Measurements from ENCODE around the gene CANT1. TPM values are rescaled to one million over a fixed set of nuclear protein-coding genes. Genes with fewer than 3 reads are reported as not detected.

The CANT1 gene
- total RNA-seq, 4 donors from 2014 or later: 17.5 to 38.3 (median 26.6) TPM

DNA sequence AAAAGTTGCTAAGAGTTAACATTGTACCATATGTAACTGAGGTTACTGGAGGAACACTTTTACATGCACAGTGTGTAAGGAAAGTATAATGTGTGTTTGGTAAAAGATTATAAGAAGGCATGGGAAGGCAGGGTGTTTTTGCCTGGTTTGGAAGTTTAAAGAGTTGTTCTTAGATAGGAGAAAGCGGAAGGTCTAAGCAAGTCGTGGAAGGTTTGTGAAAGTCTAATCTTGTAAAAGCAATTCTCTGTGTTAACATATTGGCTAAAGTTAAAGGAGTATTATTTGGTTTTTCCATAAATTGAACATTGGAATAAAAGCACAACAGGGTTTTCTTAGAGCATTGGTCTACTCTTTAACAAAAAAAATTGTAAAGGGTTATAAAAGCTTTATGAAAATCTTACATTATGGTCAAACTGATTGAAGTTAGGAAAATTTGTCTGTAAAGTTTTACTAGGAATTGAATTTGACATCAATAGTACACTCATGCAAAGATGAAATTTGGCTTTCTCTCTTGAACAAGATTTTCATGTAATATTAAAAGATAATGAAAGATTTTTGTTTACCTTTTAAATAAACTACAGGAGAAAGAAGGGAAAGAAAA lies 4.7 kb upstream of the CANT1 start:
- in situ Hi-C loops (cut with MboI; ENCODE audit: low sequenced_read_pairs in 4 of 4) (no loop called here), intact Hi-C loops (cut with DNase I; ENCODE audit: low total_unique reads) (no loop called here)

DNA sequence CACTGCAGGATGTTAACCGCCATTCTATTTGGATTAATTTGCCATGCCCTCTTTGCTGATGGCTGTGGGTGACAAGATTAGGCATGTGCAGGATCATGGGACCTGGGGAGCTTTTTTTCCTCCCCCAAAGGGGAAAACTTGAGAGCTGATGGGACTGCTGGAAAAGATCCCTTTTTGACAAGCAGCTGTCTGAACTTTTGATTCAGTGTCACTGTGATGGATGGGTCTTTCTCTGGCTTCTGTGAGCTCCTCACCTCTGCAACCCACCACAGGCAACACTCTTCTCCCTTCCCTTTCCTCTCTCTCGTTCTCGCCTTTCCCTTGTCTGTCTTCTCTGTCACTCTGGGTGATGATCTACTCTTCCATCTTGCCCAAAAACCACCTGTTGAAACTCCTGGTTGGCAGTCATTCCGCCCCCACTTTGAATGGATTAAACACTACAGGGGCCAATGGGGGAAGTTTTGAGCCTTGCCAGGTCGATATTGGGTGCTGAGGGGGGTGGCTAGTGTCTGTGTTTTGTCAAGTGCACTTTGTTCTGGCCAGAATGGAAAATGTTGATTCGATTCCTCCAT lies 3.1 kb upstream of the CANT1 start:
- H3K27me3 ChIP-seq: no peaks in the 10 kb centered on the region
- intact Hi-C loops (cut with DNase I; ENCODE audit: low total_unique reads): no loop called here
- no peak for ATAC-seq
- H3K4me1 ChIP-seq: peaks cover 13 to 21% of the 10 kb centered on the region in 2 donors
- H3K9me3 ChIP-seq: no peaks in the 10 kb centered on the region
- TF ChIP-seq POLR2A (IDR thresholded peaks at IDR 0.05): no peak
- TF ChIP-seq, protein P1, sequence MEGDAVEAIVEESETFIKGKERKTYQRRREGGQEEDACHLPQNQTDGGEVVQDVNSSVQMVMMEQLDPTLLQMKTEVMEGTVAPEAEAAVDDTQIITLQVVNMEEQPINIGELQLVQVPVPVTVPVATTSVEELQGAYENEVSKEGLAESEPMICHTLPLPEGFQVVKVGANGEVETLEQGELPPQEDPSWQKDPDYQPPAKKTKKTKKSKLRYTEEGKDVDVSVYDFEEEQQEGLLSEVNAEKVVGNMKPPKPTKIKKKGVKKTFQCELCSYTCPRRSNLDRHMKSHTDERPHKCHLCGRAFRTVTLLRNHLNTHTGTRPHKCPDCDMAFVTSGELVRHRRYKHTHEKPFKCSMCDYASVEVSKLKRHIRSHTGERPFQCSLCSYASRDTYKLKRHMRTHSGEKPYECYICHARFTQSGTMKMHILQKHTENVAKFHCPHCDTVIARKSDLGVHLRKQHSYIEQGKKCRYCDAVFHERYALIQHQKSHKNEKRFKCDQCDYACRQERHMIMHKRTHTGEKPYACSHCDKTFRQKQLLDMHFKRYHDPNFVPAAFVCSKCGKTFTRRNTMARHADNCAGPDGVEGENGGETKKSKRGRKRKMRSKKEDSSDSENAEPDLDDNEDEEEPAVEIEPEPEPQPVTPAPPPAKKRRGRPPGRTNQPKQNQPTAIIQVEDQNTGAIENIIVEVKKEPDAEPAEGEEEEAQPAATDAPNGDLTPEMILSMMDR (IDR thresholded peaks at IDR 0.05 in 4 of 5, conservative IDR thresholded peaks at IDR 0.05 in 1 of 5): no peak
- in situ Hi-C loops (cut with MboI; ENCODE audit: low sequenced_read_pairs in 4 of 4): no loop called here
- peak in 1 of 2 donors; percentile 1 for DNase-seq
- no peak overlapping the region for H3K4me3 ChIP-seq
- H3K36me3 ChIP-seq: no peaks in the 10 kb centered on the region
- no peak overlapping the region for H3K27ac ChIP-seq

More for the DNA sequence above, 4.7 kb upstream of the CANT1 start:
- no peaks in the 10 kb centered on the region for H3K9me3 ChIP-seq
- TF ChIP-seq POLR2A (IDR thresholded peaks at IDR 0.05): no peak
- TF ChIP-seq, protein P1 (IDR thresholded peaks at IDR 0.05 in 4 of 5, conservative IDR thresholded peaks at IDR 0.05 in 1 of 5): no peak
- no peaks in the 10 kb centered on the region for H3K27me3 ChIP-seq
- H3K4me1 ChIP-seq: peaks cover 5 to 7% of the 10 kb centered on the region in 2 donors
- no peaks in the 10 kb centered on the region for H3K36me3 ChIP-seq
- no peak overlapping the region for H3K27ac ChIP-seq
- ATAC-seq: no peak
- no peak overlapping the region for H3K4me3 ChIP-seq
- no peak for DNase-seq

- H3K27me3 ChIP-seq: no peaks in the 10 kb centered on the region
- TF ChIP-seq POLR2A (IDR thresholded peaks at IDR 0.05): no peak
- TF ChIP-seq, protein P1 (IDR thresholded peaks at IDR 0.05 in 4 of 5, conservative IDR thresholded peaks at IDR 0.05 in 1 of 5): no peak
- no peak overlapping the region for H3K27ac ChIP-seq
- no peaks in the 10 kb centered on the region for H3K9me3 ChIP-seq
- H3K36me3 ChIP-seq: no peaks in the 10 kb centered on the region
- peaks cover 13 to 22% of the 10 kb centered on the region in 2 donors for H3K4me1 ChIP-seq
- ATAC-seq (no peak), DNase-seq (peak in 1 of 2 donors; percentile 3)
- in situ Hi-C loops (cut with MboI; ENCODE audit: low sequenced_read_pairs in 4 of 4): no loop called here
- H3K4me3 ChIP-seq: no peak overlapping the region
- intact Hi-C loops (cut with DNase I; ENCODE audit: low total_unique reads): no loop called here
These were observed 2.0 kb upstream of the CANT1 start for GRCh38 chr17:79011451-79012147.

DNA sequence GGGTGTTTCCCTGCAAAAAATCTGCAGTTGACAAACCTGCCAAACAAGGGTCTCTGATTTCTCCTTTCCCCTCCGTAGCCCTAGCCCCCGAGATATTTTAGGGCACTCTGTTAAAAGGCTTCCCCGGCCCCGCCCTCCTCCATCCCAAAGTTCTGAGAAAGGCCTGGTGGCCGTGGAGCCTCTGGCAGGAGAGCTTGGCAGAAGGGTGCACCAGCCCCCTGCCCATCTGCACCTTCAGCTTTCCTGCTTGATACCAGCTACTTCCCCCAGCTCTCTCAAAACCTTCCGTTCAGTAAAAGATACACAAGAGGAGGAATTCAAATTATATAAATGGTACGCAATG lies 711 bp upstream of the CANT1 start:
- intact Hi-C loops (cut with DNase I; ENCODE audit: low total_unique reads): no loop called here
- ATAC-seq: no peak
- no peak for DNase-seq

More for the DNA sequence above, 711 bp upstream of the CANT1 start:
- Histone ChIP-seq H3K9me3 (no peaks in the 10 kb centered on the region), H3K4me1 (peaks cover 18 to 22% of the 10 kb centered on the region in 2 donors), H3K4me3 (peak overlapping the region; percentile 81 to 96 (median 90)), H3K27me3 (no peaks in the 10 kb centered on the region), H3K27ac (peak overlapping the region; percentile 72 to 92 (median 84)), H3K36me3 (no peaks in the 10 kb centered on the region)
- TF ChIP-seq POLR2A (IDR thresholded peaks at IDR 0.05): no peak
- TF ChIP-seq, protein P1 (IDR thresholded peaks at IDR 0.05 in 4 of 5, conservative IDR thresholded peaks at IDR 0.05 in 1 of 5): no peak
- in situ Hi-C loops (cut with MboI; ENCODE audit: low sequenced_read_pairs in 4 of 4): no loop called here
